IMR-90 (cell line): Measurements from ENCODE around the gene ORM1. TPM values are rescaled to one million over a fixed set of nuclear protein-coding genes. Genes with fewer than 3 reads are reported as not detected.

ENCODE experiments used
- ATAC-seq: fragments of 200-7000 bp; cut with Tn5 transposase; 2 replicates; pipeline ENCODE4 v1.9.1; 2020; ENCODE audit warnings: low read depth, mild to moderate bottlenecking, moderate library complexity
- BruUV-seq: library from RNA; stranded (reverse); fragments of 400-500 nt; replicated peaks from 2 replicates; lab custom pipeline; 2021; lab: Mats Ljungman, UMichigan
- CTCF ChIA-PET: fragments of 300-600 bp; formaldehyde crosslinking; extraction: SDS; loops from one replicate; lab custom pipeline; 2021; ENCODE audit warnings: antibody characterized with exemption; lab: Yijun Ruan, JAX
- POLR2A ChIA-PET: fragments of 300-600 bp; sonication (Branson Sonifier 250); formaldehyde crosslinking; loops from one replicate; lab custom pipeline; 2022; ENCODE audit warnings: antibody characterized with exemption; ENCODE audit not compliant: unreplicated experiment; lab: Charles Lee
- DNase-seq: peaks from one replicate; pipeline ENCODE4 v3.0.0; 2013
- H2AFZ ChIP-seq: replicated peaks from 2 replicates; pipeline ENCODE3; 2013; ENCODE audit warnings: low read length, mild to moderate bottlenecking; ENCODE audit not compliant: poor library complexity
- H2AK5ac ChIP-seq: 2 replicates; pipeline ENCODE4 v1.6.1; 2013; ENCODE audit warnings: low read depth, low read length, inconsistent platforms
- H2AK9ac ChIP-seq: replicated peaks from 2 replicates; pipeline ENCODE3; 2013; ENCODE audit warnings: mild to moderate bottlenecking, low read depth, low read length, moderate library complexity; ENCODE audit not compliant: poor library complexity
- H2BK120ac ChIP-seq: 2 replicates; pipeline ENCODE4 v1.6.1; 2013; ENCODE audit warnings: low read depth, low read length, inconsistent platforms
- H2BK15ac ChIP-seq: 3 replicates; pipeline ENCODE4 v1.6.1; 2013; ENCODE audit warnings: low read depth, low read length, inconsistent platforms
- H2BK20ac ChIP-seq: 2 replicates; pipeline ENCODE4 v1.6.1; 2013; ENCODE audit warnings: low read depth, mild to moderate bottlenecking, inconsistent platforms, low read length, moderate library complexity
- H2BK5ac ChIP-seq: 2 replicates; pipeline ENCODE4 v1.6.1; 2013; ENCODE audit warnings: mild to moderate bottlenecking, low read depth, low read length, inconsistent platforms; ENCODE audit not compliant: poor library complexity, severe bottlenecking
- H3K14ac ChIP-seq: replicated peaks from 2 replicates; pipeline ENCODE4 v1.6.1; 2013; ENCODE audit warnings: low read depth, low read length, inconsistent platforms
- H3K18ac ChIP-seq: 2 replicates; pipeline ENCODE4 v1.6.1; 2013; ENCODE audit warnings: low read depth, low read length, control low read depth
- H3K23ac ChIP-seq: 2 replicates; pipeline ENCODE4 v1.6.1; 2013; ENCODE audit warnings: low read depth, low read length, inconsistent platforms
- H3K27ac ChIP-seq: 2 replicates; pipeline ENCODE4 v1.5.1; 2013; ENCODE audit warnings: mild to moderate bottlenecking, control low read depth, low read length; ENCODE audit not compliant: insufficient read depth
- H3K27me3 ChIP-seq: 2 replicates; pipeline ENCODE4 v1.6.1; 2013; ENCODE audit warnings: low read length; ENCODE audit not compliant: control insufficient read depth, insufficient read depth
- H3K36me3 ChIP-seq: 2 replicates; pipeline ENCODE4 v1.6.1; 2013; ENCODE audit warnings: low read length, mixed read lengths; ENCODE audit not compliant: control insufficient read depth, insufficient read depth
- H3K4ac ChIP-seq: 2 replicates; pipeline ENCODE4 v1.6.1; 2013; ENCODE audit warnings: low read depth, low read length, inconsistent platforms
- H3K4me1 ChIP-seq: 2 replicates; pipeline ENCODE4 v1.6.1; 2013; ENCODE audit warnings: low read length, mixed read lengths; ENCODE audit not compliant: control insufficient read depth, insufficient read depth
- H3K4me2 ChIP-seq: 2 replicates; pipeline ENCODE4 v1.6.1; 2013; ENCODE audit warnings: low read depth, mild to moderate bottlenecking, control low read depth, low read length, moderate library complexity
- H3K4me3 ChIP-seq: 2 replicates; pipeline ENCODE4 v1.5.1; 2013; ENCODE audit warnings: low read depth, mild to moderate bottlenecking, control low read depth, low read length, moderate library complexity; ENCODE audit not compliant: insufficient read depth
- H3K56ac ChIP-seq: 2 replicates; pipeline ENCODE4 v1.6.1; 2013; ENCODE audit warnings: low read length, inconsistent platforms; ENCODE audit not compliant: insufficient read depth; ENCODE audit errors: extremely low read depth
- H3K79me1 ChIP-seq, 2 experiments: 2 replicates each; pipeline ENCODE4 v1.6.1; 2013; ENCODE audit warnings: low read length in 2 of 2, inconsistent platforms in 1 of 2, low read depth in 1 of 2
- H3K9ac ChIP-seq: 2 replicates; pipeline ENCODE4 v1.6.1; 2013; ENCODE audit warnings: low read depth, low read length, control low read depth
- H3K9me1 ChIP-seq: 2 replicates; pipeline ENCODE4 v1.6.1; 2013; ENCODE audit warnings: low read length, inconsistent platforms; ENCODE audit not compliant: insufficient read depth
- H3K9me3 ChIP-seq: 2 replicates; pipeline ENCODE4 v1.6.1; 2013; ENCODE audit warnings: low read length; ENCODE audit not compliant: control insufficient read depth, insufficient read depth
- H4K20me1 ChIP-seq: 2 replicates; pipeline ENCODE4 v1.6.1; 2013; ENCODE audit warnings: low read length, inconsistent platforms; ENCODE audit not compliant: insufficient read depth
- H4K5ac ChIP-seq: 2 replicates; pipeline ENCODE4 v1.6.1; 2013; ENCODE audit warnings: mild to moderate bottlenecking, low read depth, low read length, control low read depth
- H4K8ac ChIP-seq, 2 experiments: 2 replicates each; pipeline ENCODE4 v1.6.1; 2013; ENCODE audit warnings: low read depth in 2 of 2, low read length in 2 of 2, control low read depth in 1 of 2, inconsistent platforms in 1 of 2
- H4K91ac ChIP-seq: 2 replicates; pipeline ENCODE4 v1.6.1; 2013; ENCODE audit warnings: low read depth, low read length, inconsistent platforms; ENCODE audit not compliant: insufficient read depth
- CEBPB ChIP-seq: IDR thresholded peaks from 2 replicates; pipeline ENCODE4 v1.6.1; 2012; ENCODE audit warnings: low read depth, low read length, improper control_type of control experiment
- CTCF ChIP-seq: conservative IDR thresholded peaks from 2 replicates; pipeline ENCODE4 v1.5.1; 2012; ENCODE audit warnings: mild to moderate bottlenecking, low read depth, low read length, improper control_type of control experiment
- ELK1 ChIP-seq: fragments of 150-350 bp; IDR thresholded peaks from 2 replicates; pipeline ENCODE4 v1.6.1; 2016; ENCODE audit warnings: low read depth, mild to moderate bottlenecking, low read length, moderate library complexity, borderline replicate concordance
- MAFK ChIP-seq: IDR thresholded peaks from 2 replicates; pipeline ENCODE4 v1.6.1; 2012; ENCODE audit warnings: low read depth, low read length, improper control_type of control experiment
- MAZ ChIP-seq: IDR thresholded peaks from 2 replicates; pipeline ENCODE4 v1.6.1; 2012; ENCODE audit warnings: low read depth, mild to moderate bottlenecking, low read length, improper control_type of control experiment, moderate library complexity, borderline replicate concordance
- RAD21 ChIP-seq: IDR thresholded peaks from 2 replicates; pipeline ENCODE4 v1.6.1; 2012; ENCODE audit warnings: low read length, improper control_type of control experiment
- SMC3 ChIP-seq: fragments of 150-350 bp; IDR thresholded peaks from 2 replicates; pipeline ENCODE4 v1.6.1; 2016; ENCODE audit warnings: low read depth, mild to moderate bottlenecking, antibody characterized with exemption, low read length, moderate library complexity
- WGBS, 2 experiments: methylation state at CpG; one replicate each; pipeline versions ENCODE4 v1.1.5 to v1.1.7; 2013; ENCODE audit warnings: missing lambda C conversion rate in 2 of 2; ENCODE audit not compliant: insufficient read length in 1 of 2; ENCODE audit errors: extremely low coverage in 2 of 2; 5-methylcytosine and 5-hydroxymethylcytosine counted together
- dilution Hi-C: fragments of 300-500 bp; cut with HindIII; formaldehyde crosslinking; loops from one replicate; pipeline ENCODE4 v1.14.3; 2018; ENCODE audit warnings: low sequenced_read_pairs; ENCODE audit not compliant: unreplicated experiment
- in situ Hi-C: fragments of 300-500 bp; cut with MboI; formaldehyde crosslinking; loops from 3 replicates; pipeline ENCODE4 v1.14.3; 2019; ENCODE audit warnings: low sequenced_read_pairs, inconsistent platforms, mixed read lengths
- intact Hi-C: fragments of 100-400 bp; cut with micrococcal nuclease; formaldehyde crosslinking; loops from 2 replicates; pipeline ENCODE4 v1.10.0; 2022
- polyA plus RNA-seq, 3 experiments: library from polyadenylated mRNA; depleted of rRNA; stranded (reverse); fragments of >200 nt; gene quantifications; 2 replicates each; pipeline ENCODE4 v1.2.3, GENCODE V29; 2012; ENCODE audit warnings: low replicate concordance in 1 of 3
- total RNA-seq: library from RNA; depleted of rRNA; stranded (reverse); fragments of >200 nt; gene quantifications from 2 replicates; pipeline ENCODE4 v1.2.3, GENCODE V29; 2012

The ORM1 gene
- total and polyA plus RNA-seq, 2 of the 4 experiments (the other 2 are of a cell fraction) = 0.18 TPM; not detected in 1

GRCh38 chr9:114361542-114361941 lies 38.6 kb downstream of the ORM1 start:
- Histone ChIP-seq H2AFZ (no peak overlapping the region), H3K23ac (no peak overlapping the region), H3K79me1 (peaks cover 2 to 3% of the 10 kb centered on the region in 2 experiments; a peak in 3 of 4 replicates), H2BK15ac (no peak overlapping the region), H2AK5ac (no peak overlapping the region), H2BK120ac (no peak overlapping the region), H3K14ac (no peak overlapping the region), H3K4ac (no peak overlapping the region), H3K56ac (no peak overlapping the region), H2AK9ac (no peak overlapping the region), H2BK20ac (no peak overlapping the region), H3K9me1 (peaks cover 12% of the 10 kb centered on the region), H3K36me3 (peaks cover 63% of the 10 kb centered on the region), H4K5ac (no peak overlapping the region), H3K4me1 (peaks cover 14% of the 10 kb centered on the region), H3K18ac (no peak overlapping the region), H4K91ac (no peak overlapping the region), H4K8ac (no peak overlapping the region), H4K20me1 (no peaks in the 10 kb centered on the region; the same call in 1 of the 2 replicates), H3K27me3 (no peaks in the 10 kb centered on the region), H3K4me3 (no peak overlapping the region), H3K4me2 (no peak overlapping the region), H3K27ac (no peak overlapping the region), H2BK5ac (no peak overlapping the region), H3K9me3 (no peaks in the 10 kb centered on the region), H3K9ac (no peak overlapping the region)
- CTCF ChIA-PET = no interaction called here
- in situ Hi-C loops = no loop called here
- 96% methylated on average over 3 of the region's 7 CpGs; no CpG with 5 or more reads in 1 of the 2 experiments for WGBS, 2 experiments
- intact Hi-C loops = no loop called here
- no TSS peak for BruUV-seq
- TF ChIP-seq SMC3 = no peak
- TF ChIP-seq CTCF = no peak
- no peak for TF ChIP-seq CEBPB
- no peak for TF ChIP-seq MAZ
- no peak for TF ChIP-seq MAFK
- TF ChIP-seq ELK1 = no peak
- no peak for TF ChIP-seq RAD21
- POLR2A ChIA-PET = no interaction called here
- ATAC-seq (no peak), DNase-seq (no peak)
- dilution Hi-C loops = no loop called here
